Cardiac septum (tissue), 1 donor: ENCODE results near the gene ATP7B. TPM values are rescaled to one million over a fixed set of nuclear protein-coding genes. Genes with fewer than 3 reads are reported as not detected.
"Not testable (repeated sequence)": the region's sequence is repeated elsewhere in the genome, so short reads cannot be mapped to it uniquely, and the experiment has no call there.

Source experiments
- DNase-seq: peaks from one replicate; pipeline ENCODE4 v3.0.0-alpha.2; 2020; ENCODE audit warnings: low spot score
- intact Hi-C: fragments of 100-400 bp; cut with DNase I; formaldehyde crosslinking; loops from one replicate; pipeline ENCODE4 v1.14.0; 2022
- long read RNA-seq: library from polyadenylated mRNA; unstranded; transcript quantifications from one replicate; pipeline ENCODE4 v2.0.0, GENCODE V29; 2021
- total RNA-seq: library from RNA; stranded (reverse); fragmentation: NEBNext Ultra II Directional; extraction: Animal tissue kit (Norgen Biotek cat#: 25700); gene quantifications from one replicate; pipeline ENCODE4 v1.2.1, GENCODE V29; 2021
- donor health status: DM: no; HTN: no; CAD: no.

ATP7B gene
- total RNA-seq = 10.8 TPM
- long read RNA-seq, partial matches to known transcripts = 10 of 13 reads
- long read RNA-seq, other reads (novel, unspliced or antisense) = 3 of 13 reads

DNA sequence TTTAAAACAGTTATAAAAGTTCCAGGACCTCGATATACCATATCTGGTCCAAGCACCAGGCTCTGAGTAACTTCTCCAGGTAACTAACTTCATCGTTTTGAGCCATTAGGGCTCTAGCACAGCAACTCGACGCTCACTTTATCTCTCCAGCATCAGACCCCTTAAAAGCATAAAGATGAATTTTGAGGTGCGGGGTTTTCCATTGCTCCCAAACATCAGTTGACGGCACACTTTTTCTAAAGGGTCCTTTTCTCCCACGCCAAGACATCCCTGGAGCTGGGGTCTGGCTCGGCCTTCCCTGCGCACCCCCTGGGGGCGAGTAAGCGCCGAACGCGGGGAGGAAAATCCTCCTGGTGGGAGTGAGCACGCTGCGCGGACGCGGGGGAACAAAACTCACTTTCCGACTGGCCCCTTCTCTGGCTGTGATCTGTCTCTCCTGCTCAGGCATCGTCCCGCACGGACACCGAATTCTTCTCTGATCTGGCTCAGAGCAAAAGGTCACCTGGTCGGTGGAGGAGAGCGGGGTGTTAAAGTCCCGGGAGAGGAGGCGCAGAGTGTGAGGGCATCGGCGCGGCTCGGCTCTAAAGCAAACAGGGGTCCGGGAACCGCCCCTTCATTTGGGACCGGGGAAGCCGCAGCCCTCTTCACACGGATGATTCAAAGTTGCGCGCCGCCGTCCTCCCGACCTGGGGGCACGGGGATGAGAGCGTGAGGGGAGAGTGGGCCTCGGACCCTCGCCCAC lies at the start of gene ATP7B:
Gene ATP7B, minus strand, starts transcription at position 561 of the 742 bp plus-strand sequence. Its CDS starts 113 bp downstream, at position 448.
- intact Hi-C loops = loop anchor here (10.0 kb wide), 1 partner anchor 184 kb away; no protein-coding TSS in a partner anchor
- peak; percentile 80 for DNase-seq

DNA sequence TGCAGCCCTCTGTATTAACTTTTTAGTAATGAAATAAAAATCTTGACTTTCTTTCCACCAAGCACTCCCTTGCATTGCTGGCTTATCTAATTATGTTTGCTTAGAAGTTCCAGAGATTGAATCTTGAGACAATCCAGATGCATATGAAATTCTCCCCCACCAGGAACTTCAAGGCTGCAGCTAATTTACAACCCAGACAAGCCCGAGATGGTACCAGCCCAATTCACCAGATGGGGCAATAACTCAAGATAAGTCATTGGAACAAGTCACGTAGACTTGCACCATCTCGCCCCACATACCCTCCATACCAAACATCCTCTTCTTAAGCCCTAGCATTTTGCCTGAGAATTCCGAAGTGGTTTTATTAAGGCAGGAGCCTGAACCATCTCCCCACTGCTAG lies 42.2 kb upstream of the ATP7B start:
- DNase-seq = no peak
- intact Hi-C loops = no loop called here

DNA sequence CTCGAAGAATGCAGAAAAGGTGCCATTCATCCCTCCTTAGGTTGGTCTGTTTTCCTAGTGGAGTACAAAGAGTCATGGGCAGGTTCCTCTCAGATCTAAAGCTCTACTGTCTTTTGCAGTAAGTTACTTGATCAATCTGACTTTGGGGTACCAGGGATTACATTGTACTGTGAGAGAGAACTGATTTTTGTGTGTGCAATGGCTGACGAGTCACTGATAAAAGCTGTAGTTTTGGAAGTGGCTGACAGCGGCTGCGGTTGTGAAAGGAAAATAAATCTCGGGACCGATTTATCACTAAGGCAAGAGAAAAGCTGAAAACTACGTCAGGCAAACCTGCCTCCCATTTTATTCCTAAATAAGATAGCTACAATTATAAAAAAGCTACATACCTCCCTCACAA lies 40.1 kb upstream of the ATP7B start:
- intact Hi-C loops = no loop called here
- no peak for DNase-seq

DNA sequence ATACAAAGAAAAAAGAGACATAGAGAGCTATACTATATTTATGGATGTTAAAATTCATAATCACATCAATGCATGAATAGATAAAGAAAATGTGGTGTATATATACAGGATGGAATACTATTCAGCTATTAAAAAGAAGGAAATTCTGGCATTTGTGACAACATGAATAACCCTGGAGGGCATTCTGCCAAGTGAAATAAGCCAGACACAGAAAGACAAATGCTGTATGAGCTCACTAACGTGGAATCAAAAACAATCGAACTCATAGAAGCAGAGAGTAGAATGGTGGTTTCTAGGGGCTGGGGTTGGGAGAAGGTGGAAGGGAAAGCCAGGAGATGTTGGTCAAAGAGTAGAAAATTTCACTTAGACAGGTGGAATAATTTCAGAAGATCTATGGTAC lies 37.3 kb upstream of the ATP7B start:
- intact Hi-C loops = no loop called here
- no peak for DNase-seq

DNA sequence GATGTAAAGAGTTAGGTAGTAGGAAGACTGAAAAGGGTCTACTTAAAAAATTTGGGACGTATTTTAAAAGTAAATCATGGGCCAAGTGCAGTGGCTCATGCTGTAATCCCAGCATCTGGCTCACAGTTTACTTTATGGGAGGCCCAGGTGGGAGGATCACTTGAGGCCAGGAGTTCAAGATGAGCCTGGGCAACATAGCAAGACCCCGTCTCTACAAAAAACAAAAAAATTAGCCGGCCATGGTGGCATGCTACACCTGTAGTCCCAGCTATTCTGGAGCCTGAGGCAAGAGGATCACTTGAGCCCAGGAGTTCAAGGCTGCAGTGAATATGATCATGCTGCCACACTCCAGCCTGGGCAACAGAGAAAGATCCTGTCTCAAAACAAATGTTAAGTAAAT lies 36.2 kb upstream of the ATP7B start:
- DNase-seq = no peak
- intact Hi-C loops = no loop called here

DNA sequence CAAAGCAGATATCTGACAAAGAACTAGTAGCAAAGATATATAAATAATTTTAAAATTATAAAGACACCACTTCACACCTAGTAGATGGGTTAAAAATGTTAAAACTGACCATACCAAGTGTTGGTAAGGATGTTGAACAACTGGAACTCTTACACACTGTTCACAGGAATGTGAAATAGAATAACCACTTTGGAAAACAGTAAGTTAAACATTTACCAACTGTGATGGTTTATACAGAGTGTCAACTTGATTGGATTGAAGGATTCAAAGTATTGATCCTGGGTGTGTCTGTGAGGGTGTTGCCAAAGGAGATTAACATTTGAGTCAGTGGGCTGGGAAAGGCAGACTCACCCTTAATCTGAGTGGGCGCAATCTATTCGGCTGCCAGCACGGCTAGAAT lies 32.4 kb upstream of the ATP7B start:
- no peak for DNase-seq
- intact Hi-C loops = no loop called here

DNA sequence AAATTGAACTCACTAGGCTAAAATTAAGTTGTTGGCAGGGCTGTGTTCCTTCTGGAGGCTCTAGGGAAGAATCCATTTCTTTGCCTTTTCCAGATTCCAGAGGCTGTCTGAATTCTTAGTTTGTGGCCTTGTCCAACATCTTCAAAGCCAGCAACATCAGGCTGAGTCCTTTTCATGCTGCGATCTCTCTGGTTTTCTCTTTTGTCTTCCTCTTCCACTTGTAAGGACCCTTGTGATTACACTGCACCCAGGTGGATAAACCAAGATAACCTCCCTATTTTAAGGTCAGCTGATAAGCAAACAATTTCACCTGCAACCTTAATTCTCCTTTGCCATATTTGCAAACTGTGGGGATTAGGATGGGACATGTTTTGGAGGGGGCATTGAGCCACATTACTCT lies 24.8 kb upstream of the ATP7B start:
- DNase-seq = no peak

DNA sequence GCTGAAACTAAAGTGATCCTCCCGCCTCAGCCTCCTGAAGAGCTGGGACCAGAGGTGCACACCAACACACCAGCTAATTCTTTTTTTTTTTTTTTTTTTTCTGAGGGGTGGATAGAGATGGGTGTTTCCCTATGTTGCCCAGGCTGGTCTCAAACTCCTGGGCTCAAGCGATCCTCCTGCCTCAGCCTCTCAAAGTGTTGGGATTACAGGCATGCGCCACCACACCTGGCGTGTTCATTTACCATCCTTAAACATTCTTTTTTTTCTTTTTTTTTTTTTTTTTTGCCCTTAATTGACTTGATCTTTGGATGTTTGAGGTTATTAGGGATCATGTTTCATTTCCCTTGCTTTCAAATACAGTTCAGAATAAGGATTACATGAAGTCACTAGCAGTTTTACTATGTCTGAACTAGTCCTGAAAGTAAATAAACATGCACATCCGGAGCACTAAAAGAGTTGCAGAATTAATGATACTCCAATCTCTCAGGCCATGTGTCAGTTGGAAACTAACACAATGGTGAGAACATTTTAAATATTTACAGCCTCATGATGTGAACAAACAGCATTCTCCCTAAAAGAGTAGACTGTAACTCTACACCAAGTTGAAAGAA lies 23.5 kb upstream of the ATP7B start:
- intact Hi-C loops = no loop called here
- DNase-seq = no peak

More for the DNA sequence above, 24.8 kb upstream of the ATP7B start:
- intact Hi-C loops = no loop called here

DNA sequence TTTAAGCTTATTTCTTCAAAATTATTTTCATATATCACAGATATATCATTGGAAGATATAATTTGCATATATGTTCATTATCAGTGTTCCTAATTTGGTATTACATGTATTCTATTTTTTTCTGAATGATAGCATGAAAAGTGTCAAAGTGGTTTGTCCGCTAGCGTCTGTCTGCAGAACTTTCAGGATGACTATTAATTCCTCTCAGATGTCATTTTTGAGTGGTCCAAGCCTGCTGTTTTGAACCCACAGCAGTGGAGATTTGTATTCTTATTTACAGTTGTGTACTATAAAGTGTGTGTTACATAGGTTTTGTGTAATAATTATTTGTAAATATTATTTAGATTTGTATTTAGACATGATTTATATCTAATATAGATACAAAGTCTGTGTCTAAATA lies 21.8 kb upstream of the ATP7B start:
- DNase-seq = no peak
- intact Hi-C loops = no loop called here

DNA sequence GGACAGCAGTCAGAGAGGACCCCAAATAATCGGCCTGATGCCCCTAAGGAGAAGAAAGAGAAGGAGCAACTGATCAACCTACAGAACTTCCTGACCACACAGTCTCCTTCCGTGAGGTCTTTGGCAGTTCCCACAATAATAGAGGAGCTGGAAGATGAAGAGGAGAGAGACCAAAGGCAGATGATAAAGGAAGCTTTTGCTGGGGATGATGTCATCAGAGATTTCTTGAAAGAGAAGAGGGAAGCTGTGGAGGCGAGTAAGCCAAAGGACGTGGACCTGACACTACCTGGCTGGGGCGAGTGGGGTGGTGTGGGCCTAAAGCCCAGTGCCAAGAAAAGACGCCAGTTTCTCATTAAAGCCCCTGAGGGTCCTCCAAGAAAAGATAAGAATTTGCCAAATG lies 19.2 kb upstream of the ATP7B start:
- intact Hi-C loops, DNase-seq: not testable (repeated sequence)

DNA sequence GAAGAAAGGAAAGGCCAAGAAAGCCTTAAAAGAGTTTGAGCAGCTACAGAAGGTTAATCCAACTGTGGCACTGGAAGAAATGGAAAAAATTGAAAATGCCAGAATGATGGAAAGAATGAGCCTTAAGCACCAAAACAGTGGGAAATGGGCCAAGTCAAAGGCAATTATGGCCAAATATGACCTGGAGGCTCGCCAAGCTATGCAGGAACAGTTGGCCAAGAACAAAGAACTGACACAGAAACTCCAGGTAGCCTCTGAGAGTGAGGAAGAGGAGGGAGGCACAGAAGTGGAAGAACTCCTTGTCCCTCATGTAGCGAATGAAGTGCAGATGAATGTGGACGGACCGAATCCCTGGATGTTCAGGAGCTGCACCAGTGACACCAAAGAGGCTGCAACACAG lies 18.3 kb upstream of the ATP7B start:
- intact Hi-C loops = no loop called here
- no peak for DNase-seq

DNA sequence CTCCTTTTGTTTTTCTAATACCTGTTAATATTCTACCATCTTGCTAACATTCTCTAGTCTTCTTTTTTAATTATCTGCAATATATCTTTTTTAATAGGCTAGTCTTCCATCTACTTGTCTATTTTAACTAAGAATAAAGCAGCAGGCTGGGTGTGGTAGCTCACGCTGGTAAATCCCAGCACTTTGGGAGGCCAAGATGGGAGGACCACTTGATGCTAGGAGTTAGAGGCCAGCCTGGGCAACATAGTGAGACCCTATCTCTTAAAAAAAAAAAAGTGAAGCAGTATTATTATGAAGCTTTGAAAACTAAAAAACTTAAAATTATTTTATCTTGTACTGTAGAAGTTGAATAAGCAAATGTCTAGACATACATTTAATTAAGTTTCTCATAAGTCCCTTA lies 16.6 kb upstream of the ATP7B start:
- intact Hi-C loops = no loop called here
- no peak for DNase-seq

DNA sequence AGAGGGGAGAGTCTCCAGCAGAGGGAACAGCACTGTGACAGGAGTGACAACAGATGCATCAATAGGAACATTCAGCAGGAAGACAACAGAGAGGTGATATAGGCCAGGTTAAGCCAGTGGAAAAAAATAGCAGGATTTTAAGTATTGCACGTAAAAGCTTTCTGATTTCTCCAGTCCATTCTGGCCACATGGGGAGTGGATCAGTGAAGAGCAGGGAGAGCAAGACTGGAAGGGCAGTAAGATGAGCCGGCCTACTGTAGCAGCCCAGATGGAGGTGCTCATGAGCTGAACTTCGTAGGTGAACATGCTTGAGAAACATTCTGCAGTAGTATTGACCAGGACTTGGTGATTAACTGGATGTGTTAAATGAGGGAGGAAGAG lies 15.0 kb upstream of the ATP7B start:
- intact Hi-C loops = no loop called here
- DNase-seq = no peak

DNA sequence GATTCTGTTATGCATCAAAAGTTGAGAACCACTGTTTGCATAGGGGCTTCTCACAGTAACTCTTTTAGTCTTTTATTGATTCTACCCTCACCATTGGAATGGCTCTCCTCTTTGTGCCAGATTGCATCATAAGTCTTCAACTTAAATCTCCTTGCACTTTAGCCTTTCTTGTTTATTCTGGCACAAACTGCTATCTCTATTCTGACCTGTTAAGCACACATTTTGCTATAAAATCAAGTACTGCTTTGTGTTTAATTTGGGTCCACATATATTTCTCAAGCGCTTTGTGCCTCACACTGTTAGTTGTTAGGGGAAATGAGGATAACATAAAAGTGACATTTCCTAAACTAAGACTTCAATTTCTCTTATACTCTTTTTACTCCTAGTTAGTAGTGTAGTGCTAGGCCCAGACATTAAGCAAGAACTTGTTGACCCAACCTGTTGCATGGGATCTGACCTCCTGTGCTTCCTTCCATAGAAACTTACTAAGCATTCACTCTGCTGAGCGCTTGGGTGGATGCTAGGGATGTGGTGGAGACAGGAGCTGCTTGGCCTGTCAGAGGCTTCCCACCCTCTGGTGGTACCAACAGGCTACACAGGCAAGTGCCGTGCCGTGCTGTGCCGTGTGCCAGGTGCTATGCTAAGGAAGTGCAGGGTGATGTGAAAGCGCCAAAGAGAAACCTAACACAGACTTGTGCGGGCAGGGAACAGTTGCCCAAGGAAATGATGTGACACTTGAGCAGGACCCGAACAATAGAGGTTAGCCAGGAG lies 14.4 kb upstream of the ATP7B start:
- intact Hi-C loops = no loop called here
- no peak for DNase-seq

DNA sequence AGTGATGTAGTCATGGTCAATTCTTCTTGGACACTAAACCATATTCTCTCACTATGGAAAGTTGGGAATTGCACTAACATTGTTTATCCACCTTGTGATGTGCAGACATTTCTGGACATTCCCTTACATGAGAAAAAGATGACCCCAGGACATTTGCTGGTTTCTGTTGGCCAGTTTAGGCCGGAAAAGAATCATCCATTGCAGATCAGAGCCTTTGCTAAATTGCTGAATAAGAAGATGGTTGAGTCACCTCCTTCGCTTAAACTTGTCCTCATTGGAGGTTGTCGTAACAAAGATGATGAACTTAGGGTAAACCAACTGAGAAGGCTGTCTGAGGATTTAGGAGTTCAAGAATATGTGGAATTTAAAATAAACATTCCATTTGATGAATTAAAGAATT lies 13.2 kb upstream of the ATP7B start, which contains the start of gene UTP14C:
Gene UTP14C, plus strand, starts transcription at position 211 of the 400 bp plus-strand sequence. CDS start 4,114 bp downstream, outside the sequence.
- DNase-seq = no peak
- intact Hi-C loops = no loop called here

DNA sequence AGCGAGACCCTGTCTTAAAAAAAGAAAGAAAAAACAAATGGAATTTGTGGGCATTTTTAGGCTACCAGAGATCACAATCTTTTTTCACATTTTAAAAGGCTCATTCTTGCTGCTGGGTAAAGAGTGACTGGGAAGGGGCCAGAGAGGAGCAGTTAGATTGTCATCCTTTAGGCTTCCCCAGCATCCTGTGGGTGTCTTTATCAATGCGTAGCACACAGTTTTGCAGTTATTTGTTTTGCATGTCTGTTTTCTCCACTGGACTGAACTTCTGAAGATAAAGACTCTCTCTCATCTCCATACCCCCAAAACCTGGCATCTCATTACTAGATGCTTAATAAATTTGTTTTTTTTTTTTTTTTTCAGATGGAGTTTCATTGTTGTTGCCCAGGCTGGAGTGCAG lies 11.1 kb upstream of the ATP7B start:
- intact Hi-C loops = no loop called here
- DNase-seq = no peak

DNA sequence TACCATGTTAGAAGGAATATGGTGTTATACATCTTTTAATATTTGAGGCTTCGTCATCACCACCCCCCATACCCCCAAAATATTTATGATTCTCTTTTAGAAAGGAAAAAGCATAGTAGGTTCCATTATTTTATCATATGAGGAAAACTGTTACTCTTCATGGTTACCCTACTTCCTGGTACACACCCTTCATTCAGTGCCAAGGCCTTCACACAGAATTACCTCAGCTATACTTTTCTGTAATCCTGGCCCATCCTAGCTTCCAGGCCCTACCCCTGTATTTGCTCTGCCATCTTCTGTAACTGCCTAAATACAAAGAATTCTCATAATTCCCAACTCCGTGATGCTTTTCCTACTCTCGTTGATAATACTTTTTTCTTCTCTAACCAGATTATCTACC lies 8.9 kb upstream of the ATP7B start:
- DNase-seq = no peak
- intact Hi-C loops = no loop called here

DNA sequence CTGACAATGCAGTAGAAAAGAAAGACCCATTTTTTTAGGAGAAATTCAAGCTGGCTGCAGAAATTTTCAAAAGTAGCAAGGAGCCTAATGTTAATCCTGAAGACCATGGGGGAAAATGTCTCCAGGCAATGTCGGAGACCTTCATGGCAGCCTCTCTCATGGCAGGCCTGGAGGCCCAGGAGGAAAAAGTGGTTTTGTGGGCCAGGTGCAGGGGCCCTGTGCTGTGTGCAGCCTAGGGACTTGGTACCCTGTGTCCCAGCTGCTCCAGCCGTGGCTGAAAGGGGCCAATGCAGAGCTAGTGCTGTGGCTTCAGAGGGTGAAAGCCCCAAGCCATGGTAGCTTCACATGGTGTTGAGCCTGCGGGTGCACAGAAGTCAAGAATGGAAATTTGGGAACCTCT lies 5.0 kb upstream of the ATP7B start:
- intact Hi-C loops = loop anchor here (10.0 kb wide), 1 partner anchor 179 kb away; no protein-coding TSS in a partner anchor
- DNase-seq = no peak

DNA sequence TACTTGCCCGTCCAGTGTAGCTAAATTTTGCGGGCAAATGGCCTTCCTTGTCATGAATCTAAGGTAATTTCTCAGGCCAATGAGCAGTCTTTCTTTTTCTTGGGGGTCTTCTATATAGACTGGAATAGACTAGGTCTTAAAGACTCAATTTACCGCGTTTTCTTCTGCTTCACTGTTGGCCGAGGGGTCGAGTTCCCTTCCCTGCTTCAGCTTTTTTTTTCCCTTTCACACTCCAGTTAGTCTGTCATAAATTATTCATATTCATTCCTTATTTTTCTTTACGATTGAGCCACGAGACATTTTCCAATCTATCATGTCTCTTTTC lies 1.2 kb upstream of the ATP7B start:
- intact Hi-C loops = loop anchor here (10.0 kb wide), 1 partner anchor 182 kb away; no protein-coding TSS in a partner anchor
- DNase-seq = no peak
